Peyer's patch (tissue), 4 donors: ENCODE results near the gene HOXA5. TPM values are rescaled to one million over a fixed set of nuclear protein-coding genes. Genes with fewer than 3 reads are reported as not detected.

Experiments
- DNase-seq, 3 donors: peaks; one replicate each; pipeline ENCODE4 v3.0.0-alpha.2; 2017 to 2019
- H3K27ac ChIP-seq, 4 donors: fragments of 200-600 bp; sonication (generic); one replicate each; pipeline ENCODE4 v1.5.1; 2016 to 2019
- H3K27me3 ChIP-seq, 2 donors: fragments of 200-600 bp; sonication (generic); one replicate each; pipeline ENCODE4 v1.5.1; 2019
- H3K36me3 ChIP-seq, 3 donors: fragments of 200-600 bp; sonication (generic); one replicate each; pipeline ENCODE4 v1.5.1; 2016 to 2019
- H3K4me1 ChIP-seq, 4 donors: fragments of 200-600 bp; sonication (generic); one replicate each; pipeline ENCODE4 v1.5.1; 2016 to 2019
- H3K4me3 ChIP-seq, 4 donors: fragments of 200-600 bp; sonication (generic); 1 replicate in 3 of 4; 2 replicates in 1 of 4; pipeline ENCODE4 v1.5.1; 2016 to 2019; ENCODE audit warnings: mild to moderate bottlenecking in 1 of 4
- H3K9me3 ChIP-seq, 4 donors: fragments of 200-600 bp; sonication (generic); one replicate each; pipeline ENCODE4 v1.5.1; 2016 to 2019; ENCODE audit warnings: mild to moderate bottlenecking in 1 of 4
- POLR2A ChIP-seq, 2 donors: fragments of 450-650 bp; IDR thresholded peaks; one replicate each; pipeline ENCODE4 v1.5.1; 2017; ENCODE audit warnings: antibody characterized with exemption in 2 of 2, mild to moderate bottlenecking in 2 of 2, moderate library complexity in 2 of 2
- total RNA-seq, 4 donors: library from RNA; depleted of rRNA; stranded (reverse); fragments of >200 nt; gene quantifications; one replicate each; pipeline ENCODE4 v1.1.0, GENCODE V29; 2016
- TF ChIP-seq, protein P1 (sequence below), 6 experiments: fragments of 450-650 bp in 4 of 6; fragments of 200-600 bp in 2 of 6; sonication (generic) in 1 of 6; IDR thresholded peaks; one replicate each; pipeline ENCODE4 v1.5.1; 2017 to 2019; ENCODE audit warnings: antibody characterized with exemption in 6 of 6, mild to moderate bottlenecking in 3 of 6, moderate library complexity in 1 of 6

The HOXA5 gene
- total RNA-seq, 4 donors from 2014 or later, result 8.3 to 24.3 (median 20.1) TPM

GRCh38 chr7:27157702-27158431, 14.4 kb upstream of the HOXA5 start:
- peak overlapping the region in 3 of 4 donors; percentile 76 to 93 (median 91) for H3K27ac ChIP-seq
- H3K4me3 ChIP-seq, result peak overlapping the region in 2 of 4 donors; percentile 74 to 81
- H3K9me3 ChIP-seq, result peaks cover 0 to 7% (median 0%) of the 10 kb centered on the region in 4 donors
- no peaks in the 10 kb centered on the region for H3K36me3 ChIP-seq
- peak in 2 of 3 donors; percentile 47 to 70 for DNase-seq
- no peak for TF ChIP-seq POLR2A (IDR thresholded peaks at IDR 0.05)
- TF ChIP-seq, protein P1, sequence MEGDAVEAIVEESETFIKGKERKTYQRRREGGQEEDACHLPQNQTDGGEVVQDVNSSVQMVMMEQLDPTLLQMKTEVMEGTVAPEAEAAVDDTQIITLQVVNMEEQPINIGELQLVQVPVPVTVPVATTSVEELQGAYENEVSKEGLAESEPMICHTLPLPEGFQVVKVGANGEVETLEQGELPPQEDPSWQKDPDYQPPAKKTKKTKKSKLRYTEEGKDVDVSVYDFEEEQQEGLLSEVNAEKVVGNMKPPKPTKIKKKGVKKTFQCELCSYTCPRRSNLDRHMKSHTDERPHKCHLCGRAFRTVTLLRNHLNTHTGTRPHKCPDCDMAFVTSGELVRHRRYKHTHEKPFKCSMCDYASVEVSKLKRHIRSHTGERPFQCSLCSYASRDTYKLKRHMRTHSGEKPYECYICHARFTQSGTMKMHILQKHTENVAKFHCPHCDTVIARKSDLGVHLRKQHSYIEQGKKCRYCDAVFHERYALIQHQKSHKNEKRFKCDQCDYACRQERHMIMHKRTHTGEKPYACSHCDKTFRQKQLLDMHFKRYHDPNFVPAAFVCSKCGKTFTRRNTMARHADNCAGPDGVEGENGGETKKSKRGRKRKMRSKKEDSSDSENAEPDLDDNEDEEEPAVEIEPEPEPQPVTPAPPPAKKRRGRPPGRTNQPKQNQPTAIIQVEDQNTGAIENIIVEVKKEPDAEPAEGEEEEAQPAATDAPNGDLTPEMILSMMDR (IDR thresholded peaks at IDR 0.05), result no peak
- no peaks in the 10 kb centered on the region for H3K27me3 ChIP-seq
- H3K4me1 ChIP-seq, result peaks cover 3 to 66% (median 12%) of the 10 kb centered on the region in 4 donors

GRCh38 chr7:27156916-27157701, 13.6 kb upstream of the HOXA5 start:
- Histone ChIP-seq H3K27me3 (no peaks in the 10 kb centered on the region), H3K9me3 (peaks cover 0 to 7% (median 0%) of the 10 kb centered on the region in 4 donors), H3K36me3 (no peaks in the 10 kb centered on the region), H3K4me1 (peaks cover 3 to 66% (median 12%) of the 10 kb centered on the region in 4 donors), H3K27ac (peak overlapping the region; percentile 69 to 93 (median 84)), H3K4me3 (peak overlapping the region; percentile 33 to 81 (median 55))
- TF ChIP-seq, protein P1 (IDR thresholded peaks at IDR 0.05), result no peak
- TF ChIP-seq POLR2A (IDR thresholded peaks at IDR 0.05), result no peak
- peak; percentile 9 to 64 (median 45) for DNase-seq

DNA sequence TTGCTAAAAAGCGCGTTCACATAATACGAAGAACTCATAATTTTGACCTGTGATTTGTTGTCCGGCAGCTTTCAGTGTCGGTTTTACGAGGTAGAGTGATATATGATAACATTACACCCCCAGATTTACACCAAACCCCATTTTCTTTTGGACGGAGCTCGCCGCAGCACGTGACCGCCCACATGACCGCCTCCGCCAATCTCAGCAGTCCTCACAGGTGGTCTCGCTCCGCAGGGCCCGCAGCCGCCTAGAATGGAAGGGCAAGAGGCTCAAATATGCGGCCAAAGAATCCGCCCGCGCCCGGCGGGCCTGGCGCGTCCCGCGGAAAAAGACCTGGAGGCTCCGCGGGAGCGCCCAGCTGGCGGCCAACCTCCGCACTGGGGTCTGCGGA, 13.0 kb upstream of the HOXA5 start, which contains the start of gene HOXA7:
Gene HOXA7, minus strand, starts transcription at position 168 of the 391 bp plus-strand sequence. Its CDS starts 130 bp downstream, at position 38.
- Histone ChIP-seq H3K27me3 (no peaks in the 10 kb centered on the region), H3K27ac (peak within 1 kb of the TSS; percentile 69 to 93 (median 84)), H3K9me3 (peaks cover 0 to 7% (median 0%) of the 10 kb centered on the region in 4 donors), H3K4me3 (peak within 1 kb of the TSS; percentile 33 to 81 (median 55)), H3K36me3 (no peaks in the 10 kb centered on the region), H3K4me1 (peaks cover 3 to 60% (median 13%) of the 10 kb centered on the region in 4 donors)
- TF ChIP-seq, protein P1 (IDR thresholded peaks at IDR 0.05), result no peak
- peak in 1 of 2 donors; percentile 39 for TF ChIP-seq POLR2A (IDR thresholded peaks at IDR 0.05)
- DNase-seq, result peak; percentile 25 to 83 (median 76)

- Histone ChIP-seq H3K27me3 (no peaks in the 10 kb centered on the region), H3K27ac (peak overlapping the region; percentile 69 to 93 (median 84))
- TF ChIP-seq POLR2A (IDR thresholded peaks at IDR 0.05), result peak; percentile 38 to 51
- TF ChIP-seq, protein P1 (IDR thresholded peaks at IDR 0.05), result no peak
Measured at GRCh38 chr7:27155816-27156507, 12.5 kb upstream of the HOXA5 start.

More at GRCh38 chr7:27155816-27156507, 12.5 kb upstream of the HOXA5 start:
- Histone ChIP-seq H3K36me3 (no peaks in the 10 kb centered on the region), H3K9me3 (peaks cover 0 to 7% (median 0%) of the 10 kb centered on the region in 4 donors), H3K4me1 (peaks cover 3 to 55% (median 13%) of the 10 kb centered on the region in 4 donors), H3K4me3 (peak overlapping the region; percentile 33 to 81 (median 55))
- peak; percentile 15 to 78 (median 69) for DNase-seq
